HG03460 (cell line): ENCODE results near the gene INTS7.

Experiments
- ATAC-seq: cut with Tn5 transposase; IDR thresholded peaks from one replicate; pipeline ENCODE4 v1.9.1; 2021; ENCODE audit not compliant: unreplicated experiment

The INTS7 gene

DNA sequence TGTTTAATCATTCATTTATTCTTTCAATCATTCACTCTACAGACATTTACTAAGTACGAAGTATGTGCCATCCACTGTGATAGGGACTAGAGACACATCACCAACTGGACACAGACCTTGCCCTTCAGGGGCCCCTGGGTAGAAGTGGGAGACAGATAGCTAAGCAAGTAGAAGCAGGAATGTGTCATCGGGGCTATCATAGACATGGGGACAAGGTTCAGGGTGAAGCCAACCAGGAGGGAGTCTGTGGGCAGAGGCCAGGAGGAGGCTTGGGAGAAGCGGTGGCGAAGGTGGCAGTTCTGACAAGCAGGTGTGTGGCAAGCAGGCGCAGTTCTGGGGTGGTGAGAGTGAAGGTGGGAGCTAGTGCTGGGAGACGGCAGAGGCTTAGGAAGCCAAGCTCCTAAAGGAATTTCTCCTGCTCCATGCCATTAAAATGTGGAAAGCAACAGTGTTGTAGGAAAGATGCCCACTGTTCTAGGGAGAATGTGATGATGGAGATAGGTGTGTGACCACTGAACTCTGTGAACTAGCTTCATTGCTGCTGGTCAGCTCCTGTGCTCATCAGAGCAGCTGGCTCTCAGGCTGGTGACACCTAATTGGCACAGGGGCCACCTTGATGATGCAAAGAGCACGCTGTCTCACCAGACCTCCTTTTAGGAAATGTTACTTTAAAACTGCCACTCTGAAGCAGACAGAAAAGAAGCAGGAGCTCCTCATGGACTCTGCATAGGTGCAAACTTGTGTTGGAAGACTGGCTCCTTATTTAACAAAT is 125.1 kb downstream of the INTS7 start:
- ATAC-seq: no peak

DNA sequence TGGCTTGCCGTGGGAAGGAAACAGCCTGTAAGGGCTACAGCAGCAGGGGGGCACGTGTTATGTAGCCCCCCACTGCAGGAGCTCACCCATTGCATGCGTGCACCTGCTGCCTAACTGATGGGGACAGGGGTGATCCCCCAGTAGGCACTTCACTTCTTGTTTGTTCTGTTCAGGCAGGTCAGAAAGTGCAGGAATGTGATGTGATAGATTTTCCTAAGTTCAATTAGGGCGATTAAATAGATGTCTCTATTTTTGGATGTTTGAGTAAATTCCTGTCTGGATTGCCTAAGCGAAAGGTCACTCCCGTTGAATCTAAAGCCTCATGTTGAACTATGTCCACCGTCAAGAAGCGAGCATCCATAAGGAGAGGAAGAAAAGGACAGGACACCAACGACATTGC is 126.0 kb downstream of the INTS7 start:
- ATAC-seq: no peak

DNA sequence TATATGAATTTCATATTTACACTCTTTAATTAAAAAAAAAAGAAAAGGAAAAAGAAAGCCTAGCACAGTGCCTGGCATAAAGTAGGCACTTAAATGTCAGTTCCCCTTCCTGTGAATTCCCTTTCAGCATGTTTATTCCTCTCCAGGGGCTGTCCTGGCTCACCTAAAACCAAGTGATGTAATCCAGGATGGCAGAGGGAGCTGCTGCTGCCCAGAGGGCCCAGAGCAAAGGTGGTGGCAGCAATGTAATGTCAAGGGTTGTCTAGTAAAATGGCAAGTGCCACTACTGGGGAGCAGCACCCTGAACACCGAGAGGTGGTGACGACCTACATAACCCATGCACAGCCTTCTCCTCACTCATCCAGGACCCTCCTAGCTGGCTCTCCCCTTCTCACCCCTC is 126.4 kb downstream of the INTS7 start:
- ATAC-seq: no peak

DNA sequence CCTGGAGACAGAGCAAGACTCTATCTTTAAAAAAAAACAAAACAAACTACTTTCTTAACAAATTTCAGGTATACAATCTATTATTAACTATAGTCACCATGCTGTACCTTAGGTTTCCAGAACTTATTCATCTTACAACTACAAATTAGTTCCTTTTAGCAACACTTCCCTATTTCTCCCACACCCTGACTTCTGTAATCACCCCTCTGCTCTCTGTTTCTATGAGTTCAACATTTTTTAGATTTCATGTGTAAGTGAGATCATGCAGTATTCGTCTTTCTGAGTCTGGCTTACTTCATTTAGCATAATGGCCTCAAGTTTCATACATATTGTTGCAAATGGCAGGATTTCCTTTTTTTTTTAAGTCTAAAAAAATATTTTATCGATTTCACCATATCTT is 126.9 kb downstream of the INTS7 start:
- no peak for ATAC-seq

DNA sequence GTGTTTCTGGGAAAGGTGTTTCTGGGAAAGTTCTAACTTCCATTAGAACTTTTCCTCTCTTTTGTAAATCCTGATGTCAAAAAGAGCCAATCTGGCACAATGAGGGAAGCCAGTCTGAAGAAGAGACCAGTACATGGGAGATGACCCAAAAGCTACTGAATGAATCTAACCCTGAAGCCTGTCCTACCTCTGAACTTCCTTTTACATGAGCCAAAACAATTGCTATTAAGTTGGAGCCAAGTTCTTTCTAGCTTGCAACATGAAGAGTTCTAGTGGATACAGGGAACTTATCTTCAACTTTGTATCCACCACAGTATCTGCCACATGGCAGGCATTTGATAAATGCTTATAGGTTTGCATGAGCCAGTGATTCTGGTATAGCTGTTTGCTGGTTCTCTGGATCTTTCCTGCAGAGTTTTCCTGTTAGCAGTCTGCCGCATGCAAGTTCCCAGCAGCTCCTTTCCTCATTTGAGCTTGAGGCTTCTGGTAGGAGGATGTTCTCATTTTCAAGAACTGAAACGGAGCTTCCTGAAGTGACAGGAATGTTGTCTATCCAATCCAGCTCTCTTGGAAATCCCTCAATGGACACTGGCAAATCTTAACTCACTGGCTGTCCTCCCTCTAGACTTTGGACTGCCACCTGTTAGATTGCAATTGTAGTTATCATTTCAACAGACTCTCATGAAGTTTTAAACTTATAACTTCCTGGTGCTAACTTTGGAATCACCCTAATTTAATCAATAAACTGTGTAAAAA is 131.7 kb downstream of the INTS7 start:
- no peak for ATAC-seq

DNA sequence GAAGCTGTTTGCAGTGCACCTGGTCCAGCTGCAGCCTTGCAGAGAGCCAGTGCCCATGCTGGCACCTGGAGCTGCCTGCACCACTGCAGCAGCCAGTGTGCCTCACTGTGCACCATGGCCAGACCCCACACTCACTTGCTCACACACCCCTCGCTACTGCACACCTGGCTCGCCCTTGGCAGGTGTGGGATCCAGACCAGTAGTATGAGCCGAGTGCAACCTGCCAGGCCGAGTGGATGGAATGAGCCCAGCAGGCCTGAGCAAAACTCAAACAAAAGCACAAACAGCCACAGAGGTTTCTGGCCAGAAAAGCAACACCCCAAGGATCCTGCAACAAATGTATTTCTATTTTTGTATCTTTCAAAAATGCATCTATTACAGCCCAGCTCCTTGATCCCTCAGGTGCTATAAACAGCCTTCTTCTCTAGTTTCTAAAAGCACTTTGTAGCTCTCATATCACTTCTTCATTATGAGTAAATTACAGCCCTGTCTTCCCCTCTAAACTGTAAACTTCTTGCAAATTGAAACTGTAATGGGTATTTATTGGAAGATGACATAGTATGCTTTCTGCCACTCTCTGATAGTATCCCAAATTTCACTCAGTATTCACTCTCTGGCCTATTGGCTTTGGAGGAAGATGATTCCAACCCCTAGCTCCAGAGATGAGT is 132.6 kb downstream of the INTS7 start:
- no peak for ATAC-seq

DNA sequence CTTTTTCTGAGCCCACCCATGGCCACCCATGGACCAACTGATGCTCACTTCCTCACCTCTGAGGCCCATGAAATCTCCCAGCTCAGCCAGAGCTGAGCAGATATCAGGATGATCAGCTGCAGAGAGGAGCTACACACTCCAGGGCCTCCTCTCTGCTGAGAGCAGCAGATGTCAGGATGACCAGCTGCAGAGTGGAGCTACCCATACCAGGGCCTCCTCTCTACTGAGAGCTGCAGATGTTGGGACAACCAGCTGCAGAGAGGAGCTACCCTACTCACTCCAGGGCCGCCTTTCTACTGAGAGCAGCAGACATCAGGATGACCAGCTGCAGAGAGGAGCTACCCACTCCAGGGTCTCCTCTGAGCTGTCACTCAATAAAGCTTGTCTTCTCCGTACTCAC is 133.4 kb downstream of the INTS7 start:
- no peak for ATAC-seq

DNA sequence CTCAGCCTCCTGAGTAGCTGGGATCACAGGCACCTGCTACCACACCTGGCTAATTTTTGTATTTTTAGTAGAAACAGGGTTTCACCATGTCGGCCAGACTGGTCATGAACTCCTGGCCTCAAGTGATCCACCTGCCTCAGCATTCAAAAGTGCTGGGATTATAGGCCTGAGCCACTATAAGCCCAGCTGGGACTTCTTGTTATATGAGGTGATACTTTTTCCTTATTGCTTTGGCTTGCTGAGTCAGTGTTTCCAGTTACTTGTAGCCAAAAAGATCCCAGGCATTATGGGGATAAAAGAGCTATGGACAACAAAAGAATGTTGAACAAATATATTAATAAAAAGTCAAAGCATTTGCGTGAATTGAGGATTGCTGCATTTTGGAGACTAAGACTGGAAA is 134.9 kb downstream of the INTS7 start:
- no peak for ATAC-seq

DNA sequence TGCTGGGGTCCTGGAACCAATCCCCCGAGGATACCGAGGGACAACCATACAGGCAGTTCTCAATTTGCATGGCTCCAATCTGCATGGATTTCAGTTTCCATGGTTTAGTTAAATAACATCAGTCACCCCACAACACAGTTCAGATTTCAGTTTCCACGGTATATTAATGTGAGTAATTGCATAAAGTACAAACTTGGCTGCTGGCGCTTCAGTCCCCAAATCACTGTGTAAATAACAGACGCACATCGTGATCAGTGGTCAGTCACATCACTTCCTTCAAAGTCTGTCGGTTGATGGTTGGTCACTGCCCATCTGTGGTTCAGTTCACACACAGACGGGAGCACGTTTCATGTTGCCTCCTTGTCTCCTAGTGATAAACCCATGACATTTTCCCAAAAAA is 138.4 kb downstream of the INTS7 start:
- ATAC-seq: no peak

DNA sequence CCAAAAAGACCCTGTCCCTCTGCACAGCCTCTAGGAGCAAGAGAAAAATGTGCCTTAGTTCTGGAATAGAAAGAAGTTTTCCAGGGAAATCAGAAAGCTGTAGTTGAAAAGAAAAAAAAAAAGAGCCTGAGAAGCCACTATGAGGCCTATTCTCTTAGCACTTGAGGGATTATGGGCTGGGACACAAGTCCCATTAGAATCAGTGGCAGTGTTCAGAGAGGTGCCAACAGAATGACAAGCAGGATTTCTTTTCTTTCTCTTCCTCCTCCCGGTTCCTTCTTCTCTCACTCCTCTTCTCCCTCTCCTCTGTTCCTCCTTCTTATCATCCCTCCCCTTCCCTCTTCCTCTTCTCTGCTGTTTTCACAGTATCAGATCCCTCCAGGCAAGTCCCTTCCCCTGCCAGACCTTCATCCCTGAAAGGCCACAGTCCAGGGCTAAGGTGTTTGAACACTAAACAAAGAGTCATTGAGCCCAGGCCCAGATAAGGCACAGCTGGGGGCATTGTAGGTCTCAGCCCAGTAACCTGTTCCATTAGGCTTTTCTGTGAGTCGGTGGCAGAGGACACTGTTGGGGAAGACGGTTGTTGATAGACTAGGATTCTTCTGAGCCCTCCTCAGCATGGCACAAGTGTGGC is 140.1 kb downstream of the INTS7 start:
- ATAC-seq: no peak

DNA sequence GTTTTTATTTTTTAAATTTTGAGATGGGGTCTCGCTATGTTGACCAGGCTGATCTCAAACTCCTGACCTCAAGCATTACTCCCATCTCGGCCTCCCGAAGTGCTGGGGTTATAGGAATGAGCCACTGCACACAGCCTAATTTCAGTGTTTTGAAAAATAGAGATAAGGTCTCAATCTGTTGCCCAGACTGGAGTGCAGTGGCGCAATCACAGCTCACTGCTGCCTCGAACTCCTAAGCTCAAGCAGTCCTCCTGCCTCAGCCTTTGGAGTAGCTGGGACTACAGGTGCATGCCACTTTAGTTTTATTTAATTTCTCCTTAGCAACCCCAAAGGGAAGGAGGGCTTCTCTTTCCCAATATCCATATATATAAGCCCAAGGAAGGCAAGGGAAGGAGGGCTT is 141.0 kb downstream of the INTS7 start:
- ATAC-seq: no peak

DNA sequence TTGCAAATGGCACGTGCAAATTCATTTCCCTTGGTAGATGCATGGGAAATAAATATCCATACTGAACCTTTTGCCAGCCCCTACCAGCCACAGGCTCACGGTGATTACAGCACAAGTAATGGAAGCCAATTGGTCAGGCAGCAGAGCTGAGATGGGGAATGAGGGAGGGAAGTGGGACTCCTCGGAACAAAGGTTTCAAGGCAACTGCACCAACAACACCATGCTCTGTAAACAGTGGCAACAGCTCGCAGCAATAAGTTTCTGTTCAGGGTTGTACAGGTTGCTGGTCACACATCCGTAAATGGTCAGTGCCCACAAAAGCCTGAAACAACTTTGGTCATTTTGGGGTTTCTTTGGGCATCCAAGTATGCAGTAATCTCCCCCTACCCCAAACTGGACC is 142.1 kb downstream of the INTS7 start:
- ATAC-seq: no peak

DNA sequence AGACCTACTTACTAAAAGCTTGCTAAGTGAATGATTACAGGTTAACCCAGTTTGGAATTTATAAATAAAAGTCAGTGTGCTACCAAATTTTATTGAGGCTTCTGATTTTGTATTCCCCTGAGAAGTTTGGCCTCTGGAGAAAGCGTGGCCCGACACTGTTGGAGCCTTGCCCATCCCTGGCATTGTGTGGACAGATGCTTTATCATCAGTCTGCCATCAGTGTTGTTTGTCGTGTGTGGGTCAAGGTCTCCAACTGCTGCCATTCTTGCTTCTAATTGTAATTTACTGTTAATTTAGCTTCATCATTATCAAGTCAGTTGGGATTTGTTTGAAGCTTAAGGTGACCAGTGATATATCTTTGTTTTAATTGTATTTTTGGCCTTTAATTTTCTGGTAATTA is 142.8 kb downstream of the INTS7 start:
- ATAC-seq: no peak

DNA sequence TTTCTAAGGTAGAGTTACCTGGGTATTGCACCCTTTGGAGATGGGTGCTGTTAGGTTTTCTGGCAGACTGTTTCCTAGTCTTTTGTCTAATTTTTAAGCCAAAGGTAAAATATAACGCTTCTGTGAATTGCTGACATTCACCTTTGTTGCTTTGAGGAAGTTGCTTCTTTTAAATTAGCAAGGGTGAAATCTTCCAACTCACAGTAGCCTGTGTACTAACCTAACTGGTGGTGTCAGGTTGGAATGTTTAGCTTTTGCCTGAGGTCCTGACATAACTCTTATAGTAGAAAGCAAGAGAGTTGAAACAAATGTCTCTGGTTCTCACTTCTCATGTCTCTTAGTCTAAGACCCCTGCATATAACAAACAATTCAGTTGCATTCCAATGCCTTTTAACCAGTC is 143.6 kb downstream of the INTS7 start:
- no peak for ATAC-seq
